GM13976 (cell line): ENCODE results near the gene OR5W2.
"Not testable (repeated sequence)": the region's sequence is repeated elsewhere in the genome, so short reads cannot be mapped to it uniquely, and the experiment has no call there.

Experiments used
- DNase-seq: peaks from one replicate; pipeline ENCODE4 v3.0.0; 2012; ENCODE audit warnings: low spot score
- in situ Hi-C: fragments of 300-500 bp; cut with MboI; formaldehyde crosslinking; loops from one replicate; pipeline ENCODE4 v1.12.0; 2022; ENCODE audit warnings: low sequenced_read_pairs, mixed read lengths, inconsistent platforms; ENCODE audit not compliant: unreplicated experiment
- TF ChIP-seq, protein P1 (sequence below): IDR thresholded peaks from 2 replicates; pipeline ENCODE4 v1.5.1; 2012; ENCODE audit warnings: borderline replicate concordance, mild to moderate bottlenecking; ENCODE audit not compliant: insufficient read depth; ENCODE audit errors: extremely low read depth, missing control alignments, control extremely low read depth

The OR5W2 gene

GRCh38 chr11:55895216-55895615, 19.2 kb downstream of the OR5W2 start:
- TF ChIP-seq, protein P1, sequence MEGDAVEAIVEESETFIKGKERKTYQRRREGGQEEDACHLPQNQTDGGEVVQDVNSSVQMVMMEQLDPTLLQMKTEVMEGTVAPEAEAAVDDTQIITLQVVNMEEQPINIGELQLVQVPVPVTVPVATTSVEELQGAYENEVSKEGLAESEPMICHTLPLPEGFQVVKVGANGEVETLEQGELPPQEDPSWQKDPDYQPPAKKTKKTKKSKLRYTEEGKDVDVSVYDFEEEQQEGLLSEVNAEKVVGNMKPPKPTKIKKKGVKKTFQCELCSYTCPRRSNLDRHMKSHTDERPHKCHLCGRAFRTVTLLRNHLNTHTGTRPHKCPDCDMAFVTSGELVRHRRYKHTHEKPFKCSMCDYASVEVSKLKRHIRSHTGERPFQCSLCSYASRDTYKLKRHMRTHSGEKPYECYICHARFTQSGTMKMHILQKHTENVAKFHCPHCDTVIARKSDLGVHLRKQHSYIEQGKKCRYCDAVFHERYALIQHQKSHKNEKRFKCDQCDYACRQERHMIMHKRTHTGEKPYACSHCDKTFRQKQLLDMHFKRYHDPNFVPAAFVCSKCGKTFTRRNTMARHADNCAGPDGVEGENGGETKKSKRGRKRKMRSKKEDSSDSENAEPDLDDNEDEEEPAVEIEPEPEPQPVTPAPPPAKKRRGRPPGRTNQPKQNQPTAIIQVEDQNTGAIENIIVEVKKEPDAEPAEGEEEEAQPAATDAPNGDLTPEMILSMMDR = no peak
- no peak for DNase-seq
- in situ Hi-C loops = no loop called here

- in situ Hi-C loops = not testable (repeated sequence)
Observed at GRCh38 chr11:55885481-55885880, 28.9 kb downstream of the OR5W2 start.

GRCh38 chr11:55884995-55885394, 29.4 kb downstream of the OR5W2 start:
- DNase-seq, in situ Hi-C loops: not testable (repeated sequence)

More at GRCh38 chr11:55885481-55885880, 28.9 kb downstream of the OR5W2 start:
- not testable (repeated sequence) for DNase-seq

DNA sequence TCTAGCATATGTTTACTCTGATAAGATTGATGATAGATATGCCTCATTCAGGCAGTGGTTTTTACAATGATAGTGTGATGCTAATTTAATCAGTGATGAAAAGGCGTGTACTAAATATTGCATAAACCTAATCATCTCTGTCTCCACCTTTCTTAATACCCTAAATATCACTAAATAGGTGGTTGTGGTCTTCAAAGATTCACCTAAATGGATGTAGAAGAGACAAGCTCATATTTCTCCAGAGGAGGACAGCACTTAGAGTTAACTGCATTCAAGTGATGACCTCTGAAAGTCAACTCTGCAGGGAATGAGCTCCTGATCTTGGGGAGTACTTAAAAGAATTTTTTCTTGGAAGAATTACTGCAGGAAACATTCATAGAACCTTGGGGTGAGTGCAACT, 31.4 kb downstream of the OR5W2 start, which contains the start of gene TRIM51:
TRIM51 (plus strand) TSS at position 301 of the 400 bp plus-strand sequence. CDS start 2,132 bp downstream, outside the sequence.
- in situ Hi-C loops, DNase-seq: not testable (repeated sequence)

DNA sequence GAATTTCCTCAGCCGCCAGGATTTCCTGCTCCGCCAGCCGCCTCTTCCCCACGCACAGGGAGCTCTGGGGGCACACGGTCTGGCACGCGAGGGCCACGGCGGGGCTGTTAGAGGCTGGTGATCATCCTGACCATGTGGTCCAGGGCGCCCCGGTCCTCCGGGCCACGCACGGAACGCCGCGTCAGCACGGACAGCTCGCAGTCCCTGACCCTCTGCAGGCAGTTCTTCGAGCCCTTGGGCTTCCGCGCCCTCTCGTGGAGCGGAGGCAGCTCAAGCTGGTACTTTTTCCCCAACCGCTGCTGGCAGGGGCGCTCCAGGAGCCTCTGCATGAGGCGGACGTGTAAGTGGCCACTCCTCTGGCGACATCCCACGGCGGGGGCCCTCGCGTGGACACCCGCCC, 41.2 kb downstream of the OR5W2 start:
- DNase-seq, in situ Hi-C loops: not testable (repeated sequence)

DNA sequence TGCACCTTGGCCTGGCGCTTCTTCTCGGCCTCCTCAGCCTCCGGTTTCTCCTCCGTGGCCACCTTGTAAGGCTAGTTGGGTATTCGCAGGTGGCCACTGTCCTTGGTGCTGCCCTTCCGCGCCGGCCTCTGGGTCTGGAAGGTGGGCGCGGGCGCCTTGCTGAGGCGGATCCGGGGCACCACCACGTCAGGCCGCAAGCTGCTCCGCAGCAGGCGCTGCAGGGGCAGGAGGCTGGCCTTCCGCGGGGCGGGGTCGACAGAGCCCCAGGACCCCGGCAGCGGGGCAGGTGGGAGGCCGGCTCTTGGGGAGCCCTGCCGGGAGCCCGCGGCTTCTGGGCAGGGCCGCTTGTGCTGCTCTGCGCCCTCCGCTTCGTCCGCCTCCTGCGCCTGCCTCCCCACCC, 41.7 kb downstream of the OR5W2 start:
- in situ Hi-C loops, DNase-seq: not testable (repeated sequence)

- in situ Hi-C loops, DNase-seq: not testable (repeated sequence)
Observed at GRCh38 chr11:55867354-55867753, 47.0 kb downstream of the OR5W2 start.
